GM12878 (cell line): ENCODE data around the gene LMTK2.

Experiments
- CBFB ChIP-seq: IDR thresholded peaks from 2 replicates; pipeline ENCODE4 v1.6.1; 2016; ENCODE audit warnings: antibody characterized with exemption, low read depth
- CEBPB ChIP-seq, 2 experiments: fragments of 150-350 bp in 1 of 2; IDR thresholded peaks; 2 replicates each; pipeline ENCODE4 v1.6.1; 2012 to 2014; ENCODE audit warnings: low read depth in 2 of 2, low read length in 2 of 2, borderline replicate concordance in 1 of 2, inconsistent platforms in 1 of 2
- CTCF ChIP-seq, 3 experiments: IDR thresholded peaks in 2 of 3; conservative IDR thresholded peaks in 1 of 3; 2 replicates each; pipeline ENCODE4 v1.5.1; 2011; ENCODE audit warnings: low read depth in 3 of 3, low read length in 3 of 3, mild to moderate bottlenecking in 3 of 3, control low read depth in 2 of 3, moderate library complexity in 2 of 3, inconsistent platforms in 1 of 3, mixed read lengths in 1 of 3; ENCODE audit not compliant: control insufficient read depth in 2 of 3, insufficient read depth in 1 of 3; ENCODE audit errors: extremely low read depth in 1 of 3
- EP300 ChIP-seq, 2 experiments: fragments of 150-350 bp in 1 of 2; IDR thresholded peaks; 2 replicates each; pipeline ENCODE4 v1.6.1; 2011 to 2012; ENCODE audit warnings: low read depth in 2 of 2, low read length in 2 of 2, borderline replicate concordance in 1 of 2, improper control_type of control experiment in 1 of 2, inconsistent platforms in 1 of 2; ENCODE audit not compliant: control insufficient read depth in 1 of 2
- EZH2 ChIP-seq: IDR thresholded peaks from 2 replicates; pipeline ENCODE4 v1.6.1; 2012; ENCODE audit warnings: low read depth, mild to moderate bottlenecking, control low read depth, inconsistent platforms, low read length, borderline replicate concordance; ENCODE audit not compliant: control insufficient read depth
- JUNB ChIP-seq: IDR thresholded peaks from 2 replicates; pipeline ENCODE4 v1.6.1; 2016; ENCODE audit warnings: antibody characterized with exemption, mild to moderate bottlenecking
- NFIC ChIP-seq: IDR thresholded peaks from 2 replicates; pipeline ENCODE4 v1.6.1; 2012; ENCODE audit warnings: low read depth, mild to moderate bottlenecking, inconsistent platforms, low read length, moderate library complexity
- NRF1 ChIP-seq: conservative IDR thresholded peaks from 2 replicates; pipeline ENCODE4 v1.6.1; 2011; ENCODE audit warnings: mild to moderate bottlenecking, low read depth, low read length, improper control_type of control experiment
- POLR2A ChIP-seq: IDR thresholded peaks from 2 replicates; pipeline ENCODE4 v1.6.1; 2011; ENCODE audit warnings: low read depth, mild to moderate bottlenecking, low read length
- REST ChIP-seq: IDR thresholded peaks from 2 replicates; pipeline ENCODE4 v1.6.1; 2012; ENCODE audit warnings: mild to moderate bottlenecking, low read depth, low read length
- SREBF1 ChIP-seq: IDR thresholded peaks from 2 replicates; pipeline ENCODE4 v1.6.1; 2012; ENCODE audit warnings: mild to moderate bottlenecking, low read length
- YY1 ChIP-seq: IDR thresholded peaks from 2 replicates; pipeline ENCODE4 v1.6.1; 2011; ENCODE audit warnings: low read depth, mild to moderate bottlenecking, low read length
- ZBTB40 ChIP-seq: fragments of 450-650 bp; IDR thresholded peaks from 2 replicates; pipeline ENCODE4 v1.6.1; 2016; ENCODE audit warnings: mild to moderate bottlenecking, moderate library complexity, borderline replicate concordance
- ZNF274 ChIP-seq: IDR thresholded peaks from one replicate; pipeline ENCODE4 v1.8.0; 2011; ENCODE audit not compliant: insufficient read length, insufficient read depth

- no peak for TF ChIP-seq ZBTB40
- TF ChIP-seq REST = no peak
- TF ChIP-seq ZNF274 = no peak
- TF ChIP-seq CEBPB (IDR thresholded peaks at IDR 0.05; ENCODE audit: borderline replicate concordance in 1 of 2, low read depth in 2 of 2, low read length in 2 of 2) = no peak
- no peak for TF ChIP-seq SREBF1
- TF ChIP-seq CTCF (IDR thresholded peaks at IDR 0.05 in 2 of 3, conservative IDR thresholded peaks at IDR 0.05 in 1 of 3; ENCODE audit: control insufficient read depth in 2 of 3, extremely low read depth in 1 of 3, insufficient read depth in 1 of 3, low read depth in 3 of 3, low read length in 3 of 3) = no peak
- TF ChIP-seq EP300 (IDR thresholded peaks at IDR 0.05; ENCODE audit: borderline replicate concordance in 1 of 2, control insufficient read depth in 1 of 2, low read depth in 2 of 2, low read length in 2 of 2) = no peak
- TF ChIP-seq YY1 = no peak
- no peak for TF ChIP-seq CBFB
- no peak for TF ChIP-seq JUNB
- TF ChIP-seq POLR2A = no peak
- no peak for TF ChIP-seq EZH2
- no peak for TF ChIP-seq NFIC
- no peak for TF ChIP-seq NRF1
Observed at GRCh38 chr7:98178762-98179490, 72.3 kb downstream of the LMTK2 start.
